CD8-positive, alpha-beta memory T cell (primary cell): ENCODE measurements around the gene CRHBP. TPM values are rescaled to one million over a fixed set of nuclear protein-coding genes. Genes with fewer than 3 reads are reported as not detected.
"Not testable (repeated sequence)": the region's sequence is repeated elsewhere in the genome, so short reads cannot be mapped to it uniquely, and the experiment has no call there.

Source experiments
- CTCF ChIA-PET: fragments of 350-600 bp; sonication (Branson Sonifier 250); formaldehyde crosslinking; loops from one replicate; lab custom pipeline; 2021; ENCODE audit warnings: antibody characterized with exemption; lab: Charles Lee
- POLR2A ChIA-PET: fragments of 350-600 bp; sonication (Branson Sonifier 250); formaldehyde crosslinking; loops from one replicate; lab custom pipeline; 2021; ENCODE audit warnings: antibody characterized with exemption; lab: Charles Lee
- DNase-seq, 5 donors: peaks; one replicate each; pipeline versions ENCODE4 v3.0.0 to v3.0.0-alpha.2; 2020 to 2022; ENCODE audit warnings: mixed read lengths in 1 of 5
- H3K27ac ChIP-seq: one replicate; pipeline ENCODE4 v1.7.0; 2013; ENCODE audit warnings: low read depth, mild to moderate bottlenecking, low read length, moderate library complexity
- H3K27me3 ChIP-seq: 2 replicates; pipeline ENCODE4 v1.7.0; 2013; ENCODE audit warnings: low read length, mild to moderate bottlenecking; ENCODE audit not compliant: insufficient read depth, poor library complexity, severe bottlenecking
- H3K36me3 ChIP-seq: 2 replicates; pipeline ENCODE4 v1.7.0; 2013; ENCODE audit warnings: mild to moderate bottlenecking, low read length, moderate library complexity; ENCODE audit not compliant: insufficient read depth
- H3K4me1 ChIP-seq: 2 replicates; pipeline ENCODE4 v1.7.0; 2013; ENCODE audit warnings: mild to moderate bottlenecking, low read length, moderate library complexity; ENCODE audit not compliant: insufficient read depth
- H3K4me3 ChIP-seq: 2 replicates; pipeline ENCODE4 v1.7.0; 2013; ENCODE audit warnings: mild to moderate bottlenecking, low read length
- H3K9me3 ChIP-seq: 2 replicates; pipeline ENCODE4 v1.7.0; 2013; ENCODE audit warnings: mild to moderate bottlenecking, low read length
- H3K27ac Mint-ChIP-seq, 8 donors: one replicate each; pipeline ENCODE4 v1.8.0; 2020 to 2021; ENCODE audit warnings: mixed read lengths in 8 of 8, mild to moderate bottlenecking in 6 of 8, inconsistent platforms in 3 of 8, moderate library complexity in 3 of 8
- H3K27me3 Mint-ChIP-seq, 2 donors: one replicate each; pipeline ENCODE4 v1.8.0; 2020 to 2021; ENCODE audit warnings: mixed read lengths in 2 of 2, mild to moderate bottlenecking in 1 of 2, moderate library complexity in 1 of 2
- H3K36me3 Mint-ChIP-seq, 3 donors: one replicate each; pipeline ENCODE4 v1.8.0; 2020 to 2021; ENCODE audit warnings: mixed read lengths in 3 of 3, inconsistent platforms in 1 of 3, mild to moderate bottlenecking in 1 of 3
- H3K4me1 Mint-ChIP-seq, 3 donors: one replicate each; pipeline ENCODE4 v1.8.0; 2020 to 2021; ENCODE audit warnings: mixed read lengths in 3 of 3, inconsistent platforms in 1 of 3, mild to moderate bottlenecking in 1 of 3
- H3K4me3 Mint-ChIP-seq, 7 donors: one replicate each; pipeline ENCODE4 v1.8.0; 2020 to 2021; ENCODE audit warnings: mixed read lengths in 7 of 7, mild to moderate bottlenecking in 6 of 7, moderate library complexity in 4 of 7, inconsistent platforms in 2 of 7
- H3K9me3 Mint-ChIP-seq, 5 donors: one replicate each; pipeline ENCODE4 v1.8.0; 2020 to 2022; ENCODE audit warnings: mixed read lengths in 5 of 5, mild to moderate bottlenecking in 3 of 5, moderate library complexity in 2 of 5, inconsistent platforms in 1 of 5
- polyA plus RNA-seq: library from polyadenylated mRNA; unstranded; fragments of 300-500 nt; fragmentation: Illumina TruSeq; gene quantifications from one replicate; pipeline ENCODE4 v1.2.3, GENCODE V29; 2021
- total RNA-seq, 2 experiments: library from RNA; stranded (reverse); gene quantifications; one replicate each; pipeline ENCODE4 v1.2.3, GENCODE V29; 2021

CRHBP gene
- total RNA-seq, result not detected
- polyA plus RNA-seq, result not detected

DNA sequence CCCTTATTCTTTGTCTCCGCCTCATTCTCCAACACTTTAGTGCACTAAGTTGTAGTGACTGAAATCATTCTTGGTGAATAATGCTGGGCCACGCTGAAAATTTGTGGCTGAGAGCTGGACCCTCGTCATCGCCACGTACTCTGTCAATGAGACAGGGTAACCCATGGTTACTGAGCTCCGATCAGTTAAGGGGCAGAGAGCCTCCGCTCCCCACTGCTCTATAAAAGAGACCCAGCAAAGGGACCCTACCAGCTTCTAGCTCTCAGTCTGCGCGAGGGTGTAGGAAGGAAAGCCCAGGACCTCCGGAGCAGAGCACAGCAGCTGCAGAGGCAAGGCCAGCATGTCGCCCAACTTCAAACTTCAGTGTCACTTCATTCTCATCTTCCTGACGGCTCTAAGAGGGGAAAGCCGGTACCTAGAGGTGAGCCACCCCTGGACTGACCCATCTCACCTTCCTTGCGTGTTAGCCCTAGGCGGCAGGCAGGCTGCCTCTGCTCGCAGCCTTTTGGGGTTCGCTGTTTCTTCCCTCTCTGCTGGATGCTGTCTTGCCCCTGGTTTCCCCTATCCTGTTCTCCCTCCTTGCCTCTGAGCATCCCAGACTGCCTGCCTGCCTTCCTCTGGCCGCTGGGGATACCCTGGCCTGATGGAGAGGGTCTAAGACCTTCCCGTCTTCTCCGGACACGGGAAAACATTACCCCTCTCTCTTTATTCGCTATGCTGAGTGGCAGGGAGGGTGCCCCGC lies at the start of gene CRHBP:
Gene CRHBP (plus strand): TSS at position 251 of the 742 bp plus-strand sequence. CDS start 90 bp downstream, at position 341.
- ChIA-PET CTCF (no interaction called here), POLR2A (no interaction called here)
- peak within 1 kb of the TSS in 3 of 7 donors; percentile 11 to 56 (median 32) for H3K4me3 Mint-ChIP-seq
- H3K4me1 Mint-ChIP-seq, result peaks cover 0 to 22% (median 3%) of the 10 kb centered on the region in 3 donors
- Histone ChIP-seq H3K4me1 (no peaks in the 10 kb centered on the region), H3K27me3 (peaks cover 4% of the 10 kb centered on the region), H3K27ac (no peak within 1 kb of the TSS), H3K9me3 (no peaks in the 10 kb centered on the region), H3K36me3 (no peaks in the 10 kb centered on the region), H3K4me3 (no peak within 1 kb of the TSS)
- H3K36me3 Mint-ChIP-seq, result no peaks in the 10 kb centered on the region
- no peaks in the 10 kb centered on the region for H3K9me3 Mint-ChIP-seq
- H3K27ac Mint-ChIP-seq, result no peak within 1 kb of the TSS
- DNase-seq, result no peak
- H3K27me3 Mint-ChIP-seq, result peaks cover 14 to 54% of the 10 kb centered on the region in 2 donors

DNA sequence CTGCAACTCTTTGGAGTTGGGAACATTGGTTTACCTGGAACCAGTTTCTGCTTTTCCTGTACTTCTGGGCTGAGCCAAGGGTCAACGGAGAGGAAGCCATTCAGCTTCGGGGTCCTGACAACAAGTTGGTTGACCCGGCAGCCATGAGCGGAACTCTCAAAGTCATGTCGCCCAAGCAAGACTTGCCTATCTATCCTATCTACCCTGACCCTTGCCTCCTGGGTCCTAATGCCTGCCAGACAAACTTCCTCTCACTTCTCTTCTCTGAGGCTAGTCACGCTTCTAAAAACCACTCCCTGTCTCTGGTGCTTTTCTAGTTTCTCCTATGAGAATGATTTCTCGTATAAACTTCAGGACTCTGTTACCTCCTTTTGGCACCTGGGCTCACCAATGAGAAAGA lies 44.7 kb upstream of the CRHBP start:
- ChIA-PET POLR2A (no interaction called here), CTCF (no interaction called here)
- no peak for DNase-seq
- Mint-ChIP-seq H3K27me3 (peaks cover 4 to 19% of the 10 kb centered on the region in 2 donors), H3K27ac (no peak overlapping the region), H3K4me3 (no peak overlapping the region), H3K9me3 (peaks cover 0 to 4% (median 2%) of the 10 kb centered on the region in 5 donors), H3K4me1 (no peaks in the 10 kb centered on the region), H3K36me3 (no peaks in the 10 kb centered on the region)
- Histone ChIP-seq H3K4me3 (no peak overlapping the region), H3K36me3 (no peaks in the 10 kb centered on the region), H3K27me3 (no peaks in the 10 kb centered on the region), H3K4me1 (no peaks in the 10 kb centered on the region), H3K9me3 (no peaks in the 10 kb centered on the region), H3K27ac (no peak overlapping the region)

DNA sequence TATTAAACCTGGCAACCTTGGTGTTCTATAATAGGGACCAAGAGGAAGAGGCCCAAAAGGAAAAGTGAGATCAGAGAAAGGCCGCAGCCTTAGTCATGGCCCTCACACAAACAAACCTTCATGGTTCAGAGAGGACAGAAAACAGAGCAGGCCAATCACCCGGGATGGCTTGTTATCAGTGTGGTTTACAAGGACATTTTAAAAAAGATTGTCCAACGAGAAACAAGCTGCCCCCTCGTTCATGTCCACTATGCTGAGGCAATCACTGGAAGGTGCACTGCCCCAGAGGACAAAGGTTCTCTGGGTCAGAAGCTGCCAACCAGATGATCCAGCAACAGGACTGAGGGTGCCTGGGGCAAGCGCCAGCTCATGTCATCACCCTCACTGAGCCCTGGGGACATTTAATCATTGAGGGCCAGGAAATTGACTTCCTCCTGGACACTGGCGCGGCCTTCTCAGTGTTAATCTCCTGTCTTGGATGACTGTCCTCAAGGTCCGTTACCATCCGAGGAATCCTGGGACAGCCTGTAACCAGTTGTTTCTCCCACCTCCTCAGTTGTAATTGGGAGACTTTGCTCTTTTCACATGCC lies 42.4 kb upstream of the CRHBP start:
- H3K27ac ChIP-seq, H3K27me3 ChIP-seq, H3K36me3 Mint-ChIP-seq, CTCF ChIA-PET, H3K4me3 Mint-ChIP-seq, H3K36me3 ChIP-seq, H3K4me1 Mint-ChIP-seq, H3K9me3 Mint-ChIP-seq, H3K4me3 ChIP-seq, H3K9me3 ChIP-seq, POLR2A ChIA-PET, H3K27ac Mint-ChIP-seq, DNase-seq, H3K4me1 ChIP-seq: not testable (repeated sequence)
- H3K27me3 Mint-ChIP-seq, result peaks cover 2 to 20% of the 10 kb centered on the region in 2 donors

DNA sequence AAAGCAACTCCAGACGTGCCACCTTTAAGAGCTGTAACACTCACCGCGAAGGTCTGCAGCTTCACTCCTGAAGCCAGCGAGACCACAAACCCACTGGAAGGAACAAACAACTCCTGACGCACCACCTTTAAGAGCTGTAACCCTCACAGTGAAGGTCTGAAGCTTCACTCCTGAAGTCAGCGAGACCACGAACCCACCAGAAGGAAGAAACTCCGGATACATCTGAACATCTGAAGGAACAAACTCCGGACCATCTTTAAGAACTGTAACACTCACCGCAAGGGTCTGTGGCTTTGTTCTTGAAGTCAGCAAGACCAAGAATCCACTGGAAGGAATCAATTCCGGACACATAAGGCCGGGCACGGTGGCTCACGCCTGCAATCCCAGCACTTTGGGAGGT lies 38.2 kb upstream of the CRHBP start:
- H3K4me3 ChIP-seq, H3K9me3 ChIP-seq, H3K36me3 ChIP-seq, CTCF ChIA-PET, H3K36me3 Mint-ChIP-seq, H3K27me3 Mint-ChIP-seq, POLR2A ChIA-PET, H3K4me3 Mint-ChIP-seq, H3K27me3 ChIP-seq, H3K4me1 Mint-ChIP-seq, H3K27ac ChIP-seq, H3K4me1 ChIP-seq, DNase-seq, H3K27ac Mint-ChIP-seq, H3K9me3 Mint-ChIP-seq: not testable (repeated sequence)

DNA sequence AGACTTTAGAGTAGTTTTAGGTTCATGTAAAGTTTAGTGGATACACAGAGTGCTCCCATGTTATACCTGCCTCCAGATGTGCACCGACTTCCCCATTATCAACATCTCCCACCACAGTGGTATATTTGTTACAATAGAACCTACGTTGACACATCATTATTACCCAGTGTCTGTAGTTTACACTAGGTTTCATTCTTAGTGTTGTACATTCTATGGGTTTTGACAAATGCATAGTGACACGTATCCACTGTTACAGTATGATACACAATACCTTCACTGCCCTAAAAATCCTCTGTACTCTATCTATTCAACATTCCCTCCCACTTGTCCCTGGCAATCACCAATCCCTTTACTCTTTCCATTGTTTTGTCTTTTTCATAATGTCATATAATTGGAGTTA lies 34.3 kb upstream of the CRHBP start:
- ChIA-PET POLR2A (no interaction called here), CTCF (no interaction called here)
- H3K9me3 ChIP-seq, result no peaks in the 10 kb centered on the region
- Mint-ChIP-seq H3K27ac (no peak overlapping the region), H3K4me3 (no peak overlapping the region), H3K36me3 (peaks cover 0 to 6% (median 0%) of the 10 kb centered on the region in 3 donors), H3K27me3 (peaks cover 3% of the 10 kb centered on the region in 2 donors), H3K4me1 (no peaks in the 10 kb centered on the region), H3K9me3 (peaks cover 0 to 6% (median 0%) of the 10 kb centered on the region in 5 donors)
- no peak overlapping the region for H3K27ac ChIP-seq
- no peaks in the 10 kb centered on the region for H3K36me3 ChIP-seq
- no peak for DNase-seq
- no peaks in the 10 kb centered on the region for H3K27me3 ChIP-seq
- H3K4me3 ChIP-seq, result no peak overlapping the region
- H3K4me1 ChIP-seq, result no peaks in the 10 kb centered on the region

GRCh38 chr5:76920491-76920890 lies 32.4 kb upstream of the CRHBP start:
- Histone ChIP-seq H3K27me3 (no peaks in the 10 kb centered on the region), H3K9me3 (no peaks in the 10 kb centered on the region), H3K36me3 (no peaks in the 10 kb centered on the region), H3K4me1 (no peaks in the 10 kb centered on the region), H3K27ac (no peak overlapping the region), H3K4me3 (no peak overlapping the region)
- H3K4me3 Mint-ChIP-seq, result no peak overlapping the region
- peaks cover 0 to 2% (median 0%) of the 10 kb centered on the region in 5 donors for H3K9me3 Mint-ChIP-seq
- no peaks in the 10 kb centered on the region for H3K4me1 Mint-ChIP-seq
- H3K27ac Mint-ChIP-seq, result no peak overlapping the region
- no peaks in the 10 kb centered on the region for H3K36me3 Mint-ChIP-seq
- ChIA-PET CTCF (no interaction called here), POLR2A (no interaction called here)
- peaks cover 3 to 7% of the 10 kb centered on the region in 2 donors for H3K27me3 Mint-ChIP-seq
- DNase-seq, result no peak

DNA sequence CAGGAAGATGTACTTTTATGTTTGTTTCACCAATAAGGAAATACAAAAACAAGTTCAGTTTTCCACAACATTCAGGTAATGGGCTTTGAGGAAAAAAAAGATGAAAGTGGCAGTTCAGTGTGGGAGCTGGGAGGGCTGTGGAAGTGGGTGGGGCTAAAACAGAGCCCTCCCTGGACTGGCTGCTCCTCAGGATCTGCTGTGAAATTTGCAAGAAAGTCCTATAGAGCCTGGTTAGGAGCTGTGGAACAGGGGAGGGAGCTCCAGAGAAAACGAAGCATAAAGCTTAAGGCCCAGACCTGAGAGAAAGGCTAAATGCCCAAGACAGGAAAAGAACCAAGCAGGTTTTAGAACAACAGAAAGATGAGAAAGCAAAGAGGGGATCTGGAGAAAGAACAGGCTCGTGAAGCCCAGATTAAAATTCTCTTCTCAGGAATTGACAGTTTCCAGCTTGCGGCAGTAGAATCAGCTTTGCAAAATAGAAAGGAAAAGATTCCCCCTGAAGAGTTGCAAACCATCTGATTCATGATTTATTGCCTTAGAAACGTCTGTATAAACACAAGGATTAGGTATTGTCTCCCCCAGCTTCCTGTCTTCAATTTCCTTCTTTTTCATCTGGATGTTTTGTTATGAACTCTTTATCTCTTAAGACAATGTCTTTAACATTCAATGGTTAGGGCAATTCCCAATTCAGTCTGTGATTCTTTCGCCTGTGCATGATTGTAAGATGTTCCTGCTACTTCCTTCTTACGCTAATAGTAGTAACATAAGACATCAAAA lies 26.3 kb upstream of the CRHBP start:
- Histone ChIP-seq H3K9me3 (no peaks in the 10 kb centered on the region), H3K4me3 (no peak overlapping the region), H3K36me3 (no peaks in the 10 kb centered on the region), H3K4me1 (no peaks in the 10 kb centered on the region), H3K27ac (no peak overlapping the region), H3K27me3 (peaks cover 3% of the 10 kb centered on the region)
- Mint-ChIP-seq H3K9me3 (no peaks in the 10 kb centered on the region), H3K36me3 (no peaks in the 10 kb centered on the region), H3K4me1 (no peaks in the 10 kb centered on the region), H3K4me3 (no peak overlapping the region), H3K27ac (no peak overlapping the region), H3K27me3 (peaks cover 6 to 32% of the 10 kb centered on the region in 2 donors)
- POLR2A ChIA-PET, result no interaction called here
- no peak for DNase-seq
- CTCF ChIA-PET, result no interaction called here

DNA sequence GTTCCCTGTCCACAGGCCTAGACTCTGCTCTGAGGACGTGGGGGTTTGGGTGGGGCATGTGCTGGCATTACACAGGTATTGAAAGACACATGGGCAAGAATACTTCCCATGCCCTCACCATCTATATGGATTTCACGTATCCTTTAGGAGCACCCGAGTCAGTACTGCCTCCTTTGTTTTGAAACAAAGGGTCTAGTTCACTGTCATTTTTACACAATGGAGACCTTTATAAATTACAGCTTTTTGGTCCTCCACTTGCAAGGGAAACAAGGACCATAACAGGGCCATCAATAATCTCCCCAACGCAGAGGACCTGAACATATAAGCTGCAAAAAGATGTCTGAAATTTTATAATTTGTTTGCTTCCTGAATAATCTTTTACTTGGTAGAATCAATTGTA lies 24.9 kb upstream of the CRHBP start:
- Histone ChIP-seq H3K27ac (no peak overlapping the region), H3K36me3 (no peaks in the 10 kb centered on the region)
- CTCF ChIA-PET, result no interaction called here

More for the DNA sequence above, 24.9 kb upstream of the CRHBP start:
- H3K4me3 ChIP-seq, result no peak overlapping the region
- POLR2A ChIA-PET, result no interaction called here
- peaks cover 6 to 38% of the 10 kb centered on the region in 2 donors for H3K27me3 Mint-ChIP-seq
- peaks cover 3% of the 10 kb centered on the region for H3K27me3 ChIP-seq
- no peaks in the 10 kb centered on the region for H3K9me3 Mint-ChIP-seq
- H3K36me3 Mint-ChIP-seq, result no peaks in the 10 kb centered on the region
- no peak overlapping the region for H3K4me3 Mint-ChIP-seq
- no peaks in the 10 kb centered on the region for H3K4me1 Mint-ChIP-seq
- H3K9me3 ChIP-seq, result no peaks in the 10 kb centered on the region
- H3K4me1 ChIP-seq, result no peaks in the 10 kb centered on the region
- no peak overlapping the region for H3K27ac Mint-ChIP-seq
- no peak for DNase-seq
